GM18526 (cell line): ENCODE data around the gene ERICH2.

ENCODE experiments used
- POLR2A ChIP-seq: IDR thresholded peaks from 3 replicates; pipeline ENCODE4 v1.6.1; 2011; ENCODE audit not compliant: insufficient read length; ENCODE audit errors: extremely low read depth

ERICH2 gene

GRCh38 chr2:170846314-170846713, 76.1 kb downstream of the ERICH2 start:
- TF ChIP-seq POLR2A: no peak

GRCh38 chr2:170847716-170848115, 77.5 kb downstream of the ERICH2 start:
- no peak for TF ChIP-seq POLR2A
